H1 (cell line): ENCODE data around the gene SLC39A9. TPM values are rescaled to one million over a fixed set of nuclear protein-coding genes. Genes with fewer than 3 reads are reported as not detected.

Experiments used
- CTCF ChIA-PET: fragments of 300-600 bp; sonication (Branson Sonifier 250); formaldehyde crosslinking; loops from one replicate; lab custom pipeline; 2021; ENCODE audit not compliant: partially characterized antibody; lab: Charles Lee
- POLR2A ChIA-PET: fragments of 300-600 bp; sonication (Branson Sonifier 250); formaldehyde crosslinking; loops from one replicate; lab custom pipeline; 2021; ENCODE audit warnings: inconsistent platforms; ENCODE audit not compliant: partially characterized antibody; lab: Charles Lee
- DNase-seq, 2 experiments: peaks; one replicate each; pipeline versions ENCODE4 v3.0.0 to v3.0.0-alpha.2; 2010 to 2022; ENCODE audit warnings: low spot score in 2 of 2, low read depth in 1 of 2, mixed read lengths in 1 of 2
- FAIRE-seq: peaks from 2 replicates; lab custom pipeline; 2011; peaks lifted over from hg19 to GRCh38; lab: Jason Lieb, UNC
- H2AFZ ChIP-seq: 2 replicates; pipeline ENCODE4 v1.8.1; 2012; ENCODE audit warnings: low read length, inconsistent platforms
- H2AK5ac ChIP-seq: 2 replicates; pipeline ENCODE4 v1.6.1; 2013; ENCODE audit warnings: low read depth, low read length
- H2BK120ac ChIP-seq: replicated peaks from 2 replicates; pipeline ENCODE3; 2013; ENCODE audit warnings: low read depth, low read length, inconsistent platforms
- H2BK12ac ChIP-seq: 2 replicates; pipeline ENCODE4 v1.6.1; 2013; ENCODE audit warnings: low read depth, low read length
- H2BK15ac ChIP-seq: 2 replicates; pipeline ENCODE4 v1.6.1; 2013; ENCODE audit warnings: low read length
- H2BK20ac ChIP-seq: 2 replicates; pipeline ENCODE4 v1.6.1; 2013; ENCODE audit warnings: low read length
- H2BK5ac ChIP-seq: 2 replicates; pipeline ENCODE4 v1.6.1; 2013; ENCODE audit warnings: low read depth, low read length
- H3K14ac ChIP-seq: 2 replicates; pipeline ENCODE4 v1.6.1; 2013; ENCODE audit warnings: inconsistent platforms; ENCODE audit not compliant: insufficient read length
- H3K18ac ChIP-seq: 2 replicates; pipeline ENCODE4 v1.6.1; 2013; ENCODE audit warnings: low read length; ENCODE audit errors: extremely low read depth
- H3K23ac ChIP-seq: 2 replicates; pipeline ENCODE4 v1.6.1; 2013; ENCODE audit warnings: inconsistent platforms; ENCODE audit not compliant: insufficient read length
- H3K23me2 ChIP-seq: 2 replicates; pipeline ENCODE4 v1.6.1; 2013; ENCODE audit warnings: low read depth, low read length
- H3K27ac ChIP-seq: 2 replicates; pipeline ENCODE4 v1.6.1; 2011; ENCODE audit warnings: low read depth, low read length, inconsistent platforms
- H3K27me3 ChIP-seq, 4 experiments: replicated peaks in 1 of 4; 1 replicate in 1 of 4; 2 replicates in 3 of 4; pipeline versions ENCODE4 v1.6.1 to v1.8.1; 2011 to 2013; ENCODE audit warnings: low read length in 3 of 4, mild to moderate bottlenecking in 3 of 4, inconsistent platforms in 2 of 4, mixed read lengths in 2 of 4, moderate library complexity in 1 of 4; ENCODE audit not compliant: control insufficient read depth in 3 of 4, insufficient read depth in 3 of 4; ENCODE audit errors: extremely low read depth in 1 of 4
- H3K36me3 ChIP-seq, 4 experiments: 2 replicates each; pipeline versions ENCODE4 v1.6.1 to v1.8.1; 2011 to 2013; ENCODE audit warnings: mild to moderate bottlenecking in 4 of 4, low read length in 3 of 4, moderate library complexity in 2 of 4, control low read depth in 1 of 4, inconsistent platforms in 1 of 4; ENCODE audit not compliant: insufficient read depth in 4 of 4, control insufficient read depth in 2 of 4
- H3K4ac ChIP-seq: replicated peaks from 2 replicates; pipeline ENCODE3; 2013; ENCODE audit warnings: low read length, low read depth, mixed read lengths, inconsistent platforms; ENCODE audit not compliant: insufficient read length
- H3K4me1 ChIP-seq, 4 experiments: replicated peaks in 1 of 4; 1 replicate in 1 of 4; 2 replicates in 3 of 4; pipeline versions ENCODE4 v1.6.1 to v1.8.1; 2011 to 2013; ENCODE audit warnings: low read length in 3 of 4, inconsistent platforms in 2 of 4, mixed read lengths in 1 of 4; ENCODE audit not compliant: insufficient read depth in 4 of 4, control insufficient read depth in 3 of 4
- H3K4me2 ChIP-seq, 2 experiments: 2 replicates each; pipeline versions ENCODE4 v1.6.1 to v1.8.1; 2011 to 2013; ENCODE audit warnings: low read depth in 2 of 2, low read length in 2 of 2, control low read depth in 1 of 2, inconsistent platforms in 1 of 2, mild to moderate bottlenecking in 1 of 2; ENCODE audit not compliant: insufficient read depth in 1 of 2
- H3K4me3 ChIP-seq, 4 experiments: fragments of 200-600, 300-600 bp in 1 of 4; sonication (generic), shearing (Covaris generic), sonication (Bioruptor Twin) in 1 of 4; 2 replicates each; pipeline versions ENCODE4 v1.5.1 to v1.8.1; 2011 to 2016; ENCODE audit warnings: low read length in 4 of 4, low read depth in 3 of 4, control low read depth in 2 of 4, inconsistent platforms in 2 of 4, mild to moderate bottlenecking in 2 of 4, mixed read lengths in 1 of 4, moderate library complexity in 1 of 4; ENCODE audit not compliant: insufficient read depth in 2 of 4; ENCODE audit errors: extremely low read depth in 1 of 4
- H3K56ac ChIP-seq: replicated peaks from 2 replicates; pipeline ENCODE3; 2013; ENCODE audit warnings: low read depth, mild to moderate bottlenecking, mixed read lengths, low read length, inconsistent platforms; ENCODE audit not compliant: insufficient read length
- H3K79me1 ChIP-seq: 2 replicates; pipeline ENCODE4 v1.6.1; 2013; ENCODE audit warnings: low read depth, low read length, control low read depth
- H3K79me2 ChIP-seq, 2 experiments: 2 replicates each; pipeline versions ENCODE4 v1.6.1 to v1.8.1; 2012 to 2013; ENCODE audit warnings: low read length in 2 of 2, mild to moderate bottlenecking in 2 of 2, inconsistent platforms in 1 of 2; ENCODE audit not compliant: insufficient read depth in 2 of 2, control insufficient read depth in 1 of 2
- H3K9ac ChIP-seq, 4 experiments: replicated peaks in 1 of 4; 1 replicate in 1 of 4; 2 replicates in 3 of 4; pipeline versions ENCODE4 v1.6.1 to v1.8.1; 2011 to 2013; ENCODE audit warnings: low read depth in 3 of 4, low read length in 3 of 4, control low read depth in 2 of 4, mild to moderate bottlenecking in 2 of 4, moderate library complexity in 2 of 4, inconsistent platforms in 1 of 4; ENCODE audit errors: extremely low read depth in 1 of 4
- H3K9me3 ChIP-seq, 2 experiments: 2 replicates each; pipeline versions ENCODE4 v1.6.1 to v1.8.1; 2012 to 2013; ENCODE audit warnings: mild to moderate bottlenecking in 2 of 2, moderate library complexity in 2 of 2, control low read depth in 1 of 2, inconsistent platforms in 1 of 2, low read depth in 1 of 2, low read length in 1 of 2, mixed read lengths in 1 of 2; ENCODE audit not compliant: insufficient read depth in 2 of 2
- H4K20me1 ChIP-seq, 2 experiments: replicated peaks in 1 of 2; 2 replicates each; pipeline versions ENCODE3 to v1.8.1; 2011 to 2013; ENCODE audit warnings: inconsistent platforms in 2 of 2, low read length in 2 of 2, mild to moderate bottlenecking in 1 of 2; ENCODE audit not compliant: insufficient read depth in 2 of 2, control insufficient read depth in 1 of 2
- H4K5ac ChIP-seq: 2 replicates; pipeline ENCODE4 v1.6.1; 2013; ENCODE audit warnings: low read length, low read depth, mixed read lengths, inconsistent platforms; ENCODE audit not compliant: insufficient read length
- H4K8ac ChIP-seq: 2 replicates; pipeline ENCODE4 v1.8.0; 2013; ENCODE audit warnings: mild to moderate bottlenecking, moderate library complexity, low read length, inconsistent platforms; ENCODE audit not compliant: insufficient read depth; ENCODE audit errors: extremely low read depth
- H4K91ac ChIP-seq: replicated peaks from 2 replicates; pipeline ENCODE3; 2013; ENCODE audit warnings: low read length, mixed read lengths, inconsistent platforms; ENCODE audit not compliant: insufficient read length
- CHD2 ChIP-seq: IDR thresholded peaks from 2 replicates; pipeline ENCODE4 v1.6.1; 2012; ENCODE audit warnings: low read length, improper control_type of control experiment
- CTBP2 ChIP-seq: IDR thresholded peaks from 2 replicates; pipeline ENCODE4 v1.7.0; 2011; ENCODE audit warnings: borderline replicate concordance, mild to moderate bottlenecking, moderate library complexity, mixed read lengths, low read length; ENCODE audit not compliant: insufficient read depth, insufficient read length
- CTCF ChIP-seq, 3 experiments: IDR thresholded peaks; 1 replicate in 2 of 3; 2 replicates in 1 of 3; pipeline versions ENCODE4 v1.5.1 to v1.6.1; 2011; ENCODE audit warnings: low read length in 3 of 3, mild to moderate bottlenecking in 3 of 3, inconsistent platforms in 2 of 3, low read depth in 1 of 3, moderate library complexity in 1 of 3; ENCODE audit not compliant: insufficient read depth in 1 of 3; ENCODE audit errors: control extremely low read depth in 1 of 3
- HDAC6 ChIP-seq: IDR thresholded peaks from one replicate; pipeline ENCODE4 v1.7.1; 2012; ENCODE audit warnings: low read depth, mild to moderate bottlenecking, inconsistent platforms, low read length, moderate library complexity
- JUN ChIP-seq: IDR thresholded peaks from 2 replicates; pipeline ENCODE4 v1.6.1; 2011; ENCODE audit warnings: low read depth, mild to moderate bottlenecking, improper control_type of control experiment, low read length
- KDM4A ChIP-seq: IDR thresholded peaks from one replicate; pipeline ENCODE4 v1.7.1; 2012; ENCODE audit warnings: low read depth, mild to moderate bottlenecking, moderate library complexity, low read length, inconsistent platforms; ENCODE audit not compliant: severe bottlenecking
- KDM5A ChIP-seq: fragments of 200-600 bp; IDR thresholded peaks from 2 replicates; pipeline ENCODE4 v1.7.1; 2012; ENCODE audit warnings: mild to moderate bottlenecking, low read length, inconsistent platforms, mixed read lengths
- MAX ChIP-seq: IDR thresholded peaks from 2 replicates; pipeline ENCODE4 v1.6.1; 2012; ENCODE audit warnings: inconsistent platforms
- RXRA ChIP-seq: IDR thresholded peaks from 2 replicates; pipeline ENCODE4 v1.6.1; 2011; ENCODE audit warnings: low read depth, mild to moderate bottlenecking, low read length, moderate library complexity; ENCODE audit not compliant: insufficient read depth
- SP4 ChIP-seq: IDR thresholded peaks from 2 replicates; pipeline ENCODE4 v1.6.1; 2012; ENCODE audit warnings: low read length, inconsistent platforms
- WGBS, 2 experiments: shearing (Covaris generic) in 1 of 2; methylation state at CpG; one replicate each; pipeline versions ENCODE4 v1.1.6 to v1.1.7; 2013 to 2015; ENCODE audit warnings: low lambda C conversion rate in 2 of 2, mixed read lengths in 2 of 2, inconsistent platforms in 1 of 2, low coverage in 1 of 2, missing lambda C conversion rate in 1 of 2; ENCODE audit not compliant: insufficient replicate concordance in 2 of 2, insufficient coverage in 1 of 2, insufficient read length in 1 of 2; ENCODE audit errors: extremely low coverage in 1 of 2, missing lambda C conversion rate in 1 of 2; 5-methylcytosine and 5-hydroxymethylcytosine counted together
- polyA plus RNA-seq, 7 experiments: library from polyadenylated mRNA; depleted of rRNA in 3 of 7; stranded (reverse) in 5 of 7; unstranded in 2 of 7; fragments of >200 nt in 5 of 7; fragments of 200-250 nt in 2 of 7; gene quantifications; 1 replicate in 5 of 7; 2 replicates in 1 of 7; 4 replicates in 1 of 7; pipeline versions ENCODE4 v1.2.1 to v1.2.3, GENCODE V29; 2011 to 2013; ENCODE audit warnings: missing spikeins in 2 of 7, mixed read lengths in 2 of 7
- total RNA-seq: library from RNA; stranded (reverse); fragmentation: NEBNext Ultra II Directional; extraction: Animal tissue kit (Norgen Biotek cat#: 25700); gene quantifications from 2 replicates; pipeline ENCODE4 v1.2.1, GENCODE V29; 2021

SLC39A9 gene
- total and polyA plus RNA-seq, 2 of the 8 experiments (the other 6 are each of a cell fraction or from before 2014, with no cell fraction given): 31.0 to 44.2 TPM

- DNase-seq: no peak
- no peak for TF ChIP-seq CTBP2
- TF ChIP-seq CHD2: no peak
- TF ChIP-seq KDM4A: no peak
- TF ChIP-seq JUN: no peak
- no peak for TF ChIP-seq KDM5A
- no peak for TF ChIP-seq CTCF (IDR thresholded peaks at IDR 0.05; ENCODE audit: control extremely low read depth in 1 of 3, insufficient read depth in 1 of 3, low read depth in 1 of 3, low read length in 3 of 3)
- TF ChIP-seq RXRA: no peak
- TF ChIP-seq SP4: no peak
- TF ChIP-seq HDAC6: no peak
- no peak for TF ChIP-seq MAX
- TF ChIP-seq, all 59 proteins: peak for 0
- Histone ChIP-seq H3K14ac (no peak overlapping the region), H4K20me1 (no peaks in the 10 kb centered on the region), H2BK15ac (no peak overlapping the region), H2AK5ac (no peak overlapping the region), H2BK120ac (no peak overlapping the region), H3K79me2 (no peaks in the 10 kb centered on the region), H3K23me2 (no peaks in the 10 kb centered on the region), H2BK20ac (no peak overlapping the region), H2BK12ac (no peak overlapping the region), H3K79me1 (no peaks in the 10 kb centered on the region), H3K4me3 (no peak overlapping the region), H3K23ac (no peak overlapping the region), H3K36me3 (no peaks in the 10 kb centered on the region), H3K56ac (no peak overlapping the region), H3K9me3 (no peaks in the 10 kb centered on the region), H4K5ac (no peak overlapping the region), H3K4ac (no peak overlapping the region), H3K4me1 (no peaks in the 10 kb centered on the region), H4K91ac (no peak overlapping the region), H3K27ac (no peak overlapping the region), H4K8ac (no peak overlapping the region), H2AFZ (no peak overlapping the region), H3K27me3 (no peaks in the 10 kb centered on the region), H2BK5ac (no peak overlapping the region), H3K18ac (no peak overlapping the region), H3K9ac (no peak overlapping the region), H3K4me2 (no peak overlapping the region)
- no peak for FAIRE-seq
- CTCF ChIA-PET: interaction anchor here (0.8 to 3.0 kb wide), 7 partner anchors 10 to 132 kb away, joined by 3 to 24 read pairs (median 9); no protein-coding TSS in a partner anchor
- 89% methylated on average over 3 of the region's 3 CpGs; no CpG with 5 or more reads in 1 of the 2 experiments for WGBS, 2 experiments
- POLR2A ChIA-PET: no interaction called here
These were observed 75.5 kb downstream of the SLC39A9 start for GRCh38 chr14:69473946-69474345.
